K562 (cell line): ENCODE measurements around the gene ARL2. TPM values are rescaled to one million over a fixed set of nuclear protein-coding genes. Genes with fewer than 3 reads are reported as not detected.

Source experiments
- CREB5 ChIP-seq: fragments of 250-450 bp; sonication (Bioruptor Pico); IDR thresholded peaks from 2 replicates; pipeline ENCODE4 v1.5.0; 2020; ENCODE audit warnings: mild to moderate bottlenecking
- E2F3 ChIP-seq: fragments of 250-450 bp; sonication (Bioruptor Pico); IDR thresholded peaks from 2 replicates; pipeline ENCODE4 v1.4.0; 2020; ENCODE audit warnings: mild to moderate bottlenecking
- FOXK2 ChIP-seq, 2 experiments: fragments of 450-650 bp; IDR thresholded peaks in 1 of 2; conservative IDR thresholded peaks in 1 of 2; 2 replicates each; pipeline ENCODE4 v1.6.1; 2016; ENCODE audit warnings: low read depth in 2 of 2, mild to moderate bottlenecking in 1 of 2
- FUS ChIP-seq: fragments of 200-400 bp; formaldehyde crosslinking; optimal IDR thresholded peaks from 2 replicates; pipeline ENCODE3; 2017; ENCODE audit warnings: low read depth, low read length
- NFE2L1 ChIP-seq: fragments of 450-650 bp; IDR thresholded peaks from 2 replicates; pipeline ENCODE4 v1.6.1; 2016; ENCODE audit warnings: missing genetic modification characterization, low read depth, mild to moderate bottlenecking, missing compliant biosample characterization, moderate library complexity, borderline replicate concordance
- NR2C1 ChIP-seq, 2 experiments: fragments of 450-650 bp; IDR thresholded peaks; 2 replicates each; pipeline ENCODE4 v1.6.1; 2017; ENCODE audit warnings: mild to moderate bottlenecking in 2 of 2, antibody characterized with exemption in 1 of 2, inconsistent platforms in 1 of 2, missing compliant biosample characterization in 1 of 2, missing genetic modification characterization in 1 of 2
- NR2C2 ChIP-seq, 2 experiments: fragments of 200-800 bp in 1 of 2; sonication (Bioruptor generic) in 1 of 2; sonication (generic) in 1 of 2; formaldehyde crosslinking in 1 of 2; IDR thresholded peaks; 2 replicates each; pipeline versions ENCODE4 v1.6.1 to v1.8.0; 2016 to 2022; ENCODE audit warnings: mild to moderate bottlenecking in 1 of 2, missing compliant biosample characterization in 1 of 2, missing genetic modification characterization in 1 of 2, missing genetic modification reagents in 1 of 2
- NR2F6 ChIP-seq: fragments of 450-650 bp; formaldehyde crosslinking; IDR thresholded peaks from 2 replicates; pipeline ENCODE4 v1.4.0; 2020; ENCODE audit warnings: mild to moderate bottlenecking
- PRMT5 ChIP-seq: sonication (generic); formaldehyde crosslinking; IDR thresholded peaks from 2 replicates; pipeline ENCODE4 v1.5.0; 2020; ENCODE audit warnings: missing genetic modification reagents
- RBBP5 ChIP-seq: fragments of 200-600 bp; sonication (generic); IDR thresholded peaks from 2 replicates; pipeline ENCODE4 v1.6.1; 2012; ENCODE audit warnings: borderline replicate concordance, mild to moderate bottlenecking, low read length, control low read depth, inconsistent platforms; ENCODE audit not compliant: insufficient read depth, poor library complexity, severe bottlenecking
- RBFOX2 ChIP-seq: fragments of 200-400 bp; formaldehyde crosslinking; IDR thresholded peaks from 2 replicates; pipeline ENCODE4 v1.6.1; 2017; ENCODE audit warnings: low read depth, mild to moderate bottlenecking, low read length, moderate library complexity
- SRF ChIP-seq, 2 experiments: fragments of 250-450, 450-650 bp in 1 of 2; sonication (Bioruptor Pico) in 1 of 2; sonication (generic) in 1 of 2; formaldehyde crosslinking; IDR thresholded peaks; 2 replicates each; pipeline versions ENCODE4 v1.5.0 to v1.5.1; 2020 to 2022; ENCODE audit warnings: mild to moderate bottlenecking in 1 of 2, missing genetic modification reagents in 1 of 2
- SUPT5H ChIP-seq: fragments of 450-650 bp; IDR thresholded peaks from 2 replicates; pipeline ENCODE4 v1.6.1; 2016
- TAF7 ChIP-seq: fragments of 450-650 bp; IDR thresholded peaks from 2 replicates; pipeline ENCODE4 v1.6.1; 2016; ENCODE audit warnings: missing genetic modification characterization, missing compliant biosample characterization
- TFAP4 ChIP-seq: sonication (generic); formaldehyde crosslinking; IDR thresholded peaks from 2 replicates; pipeline ENCODE4 v1.8.0; 2022; ENCODE audit warnings: missing genetic modification reagents, mild to moderate bottlenecking, moderate library complexity, borderline replicate concordance
- ZBTB8A ChIP-seq: fragments of 450-650 bp; IDR thresholded peaks from 2 replicates; pipeline ENCODE4 v1.6.1; 2018; ENCODE audit warnings: mild to moderate bottlenecking, moderate library complexity; ENCODE audit not compliant: partially characterized antibody
- ZKSCAN3 ChIP-seq: fragments of 250-450 bp; sonication (Bioruptor Pico); IDR thresholded peaks from 2 replicates; pipeline ENCODE4 v1.4.0; 2020
- ZNF431 ChIP-seq: sonication (generic); formaldehyde crosslinking; IDR thresholded peaks from 2 replicates; pipeline ENCODE4 v1.8.0; 2022; ENCODE audit warnings: mild to moderate bottlenecking, missing genetic modification reagents
- polyA plus RNA-seq, 8 experiments: library from polyadenylated mRNA; depleted of rRNA in 4 of 8; stranded (reverse) in 5 of 8; unstranded in 3 of 8; fragments of >200 nt; fragmentation: Nextera tagmentation in 2 of 8; fragmentation: Illumina TruSeq in 1 of 8; extraction: Ambion mirVana in 2 of 8; extraction: Trizol in 1 of 8; gene quantifications; 2 replicates each; pipeline versions ENCODE4 v1.2.1 to v1.2.3, GENCODE V29; 2011 to 2014; ENCODE audit warnings: inconsistent platforms in 1 of 8, missing spikeins in 1 of 8
- total RNA-seq, 7 experiments: library from RNA; depleted of rRNA in 6 of 7; stranded (reverse); fragments of >200 nt in 6 of 7; fragmentation: Illumina TruSeq in 2 of 7; extraction: Trizol in 2 of 7; gene quantifications; 2 replicates each; pipeline versions ENCODE4 v1.2.1 to v1.2.3, GENCODE V29; 2011 to 2021; ENCODE audit warnings: low replicate concordance in 1 of 7
- TF ChIP-seq, protein P1 (sequence below): fragments of 200-800 bp; sonication (Bioruptor generic); IDR thresholded peaks from 2 replicates; pipeline ENCODE4 v1.6.1; 2017; ENCODE audit warnings: missing genetic modification characterization, missing compliant biosample characterization
- TF ChIP-seq, protein P2 (sequence below): conservative IDR thresholded peaks from 2 replicates; pipeline ENCODE4 v1.6.1; 2011; ENCODE audit warnings: low read depth, mild to moderate bottlenecking, low read length; ENCODE audit not compliant: control insufficient read depth

The ARL2 gene
- total and polyA plus RNA-seq, 9 of the 15 experiments (the other 6 are each of a cell fraction or from before 2014, with no cell fraction given) = 5.7 to 154 (median 92.2) TPM

GRCh38 chr11:65040847-65041622 lies 27.1 kb downstream of the ARL2 start, which contains the start of gene SAC3D1 (continued):
- TF ChIP-seq PRMT5 (CRISPR knock-in tag) (no peak), ZKSCAN3 (CRISPR knock-in tag) (no peak), TFAP4 (peak; percentile 89; the same call in 1 of the 2 replicates), E2F3 (CRISPR knock-in tag) (peak; percentile 82), NR2C2 (CRISPR knock-in tag; IDR thresholded peaks at IDR 0.05) (peak; percentile 39; the same call in 1 of the 2 replicates), NR2C2 (tag; IDR thresholded peaks at IDR 0.05) (peak; percentile 98), RBFOX2 (peak; percentile 91), RBBP5 (peak; percentile 77), ZNF431 (peak; percentile 70; the same call in 1 of the 2 replicates), NR2F6 (CRISPR knock-in tag) (no peak), SRF (CRISPR knock-in tag; IDR thresholded peaks at IDR 0.05) (no peak), FUS (peak; percentile 79), NFE2L1 (no peak), SUPT5H (peak; percentile 84), CREB5 (CRISPR knock-in tag) (no peak), NR2C1 (IDR thresholded peaks at IDR 0.05) (peak; percentile 84), NR2C1 (tag; IDR thresholded peaks at IDR 0.05) (peak; percentile 94), TAF7 (peak; percentile 39; the same call in 1 of the 2 replicates), FOXK2 (conservative IDR thresholded peaks at IDR 0.05 in 1 of 2, IDR thresholded peaks at IDR 0.05 in 1 of 2; ENCODE audit: low read depth in 2 of 2) (peak in 1 of 2 experiments; percentile 44; a peak in 2 of 4 replicates), ZBTB8A (no peak)
- TF ChIP-seq, protein P1, sequence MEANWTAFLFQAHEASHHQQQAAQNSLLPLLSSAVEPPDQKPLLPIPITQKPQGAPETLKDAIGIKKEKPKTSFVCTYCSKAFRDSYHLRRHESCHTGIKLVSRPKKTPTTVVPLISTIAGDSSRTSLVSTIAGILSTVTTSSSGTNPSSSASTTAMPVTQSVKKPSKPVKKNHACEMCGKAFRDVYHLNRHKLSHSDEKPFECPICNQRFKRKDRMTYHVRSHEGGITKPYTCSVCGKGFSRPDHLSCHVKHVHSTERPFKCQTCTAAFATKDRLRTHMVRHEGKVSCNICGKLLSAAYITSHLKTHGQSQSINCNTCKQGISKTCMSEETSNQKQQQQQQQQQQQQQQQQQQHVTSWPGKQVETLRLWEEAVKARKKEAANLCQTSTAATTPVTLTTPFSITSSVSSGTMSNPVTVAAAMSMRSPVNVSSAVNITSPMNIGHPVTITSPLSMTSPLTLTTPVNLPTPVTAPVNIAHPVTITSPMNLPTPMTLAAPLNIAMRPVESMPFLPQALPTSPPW (CRISPR knock-in tag) = peak; percentile 65
- TF ChIP-seq, protein P2, sequence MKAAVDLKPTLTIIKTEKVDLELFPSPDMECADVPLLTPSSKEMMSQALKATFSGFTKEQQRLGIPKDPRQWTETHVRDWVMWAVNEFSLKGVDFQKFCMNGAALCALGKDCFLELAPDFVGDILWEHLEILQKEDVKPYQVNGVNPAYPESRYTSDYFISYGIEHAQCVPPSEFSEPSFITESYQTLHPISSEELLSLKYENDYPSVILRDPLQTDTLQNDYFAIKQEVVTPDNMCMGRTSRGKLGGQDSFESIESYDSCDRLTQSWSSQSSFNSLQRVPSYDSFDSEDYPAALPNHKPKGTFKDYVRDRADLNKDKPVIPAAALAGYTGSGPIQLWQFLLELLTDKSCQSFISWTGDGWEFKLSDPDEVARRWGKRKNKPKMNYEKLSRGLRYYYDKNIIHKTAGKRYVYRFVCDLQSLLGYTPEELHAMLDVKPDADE = peak; percentile 36; the same call in 1 of the 2 replicates
